Breast epithelium (tissue), 3 donors: ENCODE measurements around the gene HRH3.

ENCODE experiments used
- POLR2AphosphoS5 ChIP-seq, 3 donors: sonication (generic); formaldehyde crosslinking; IDR thresholded peaks; one replicate each; pipeline ENCODE4 v1.6.1; 2017; ENCODE audit warnings: antibody characterized with exemption in 3 of 3
- TF ChIP-seq, protein P1 (sequence below), 3 donors: fragments of 450-650 bp; IDR thresholded peaks; one replicate each; pipeline ENCODE4 v1.5.1; 2016 to 2017; ENCODE audit warnings: antibody characterized with exemption in 3 of 3, mild to moderate bottlenecking in 3 of 3, moderate library complexity in 3 of 3

DNA sequence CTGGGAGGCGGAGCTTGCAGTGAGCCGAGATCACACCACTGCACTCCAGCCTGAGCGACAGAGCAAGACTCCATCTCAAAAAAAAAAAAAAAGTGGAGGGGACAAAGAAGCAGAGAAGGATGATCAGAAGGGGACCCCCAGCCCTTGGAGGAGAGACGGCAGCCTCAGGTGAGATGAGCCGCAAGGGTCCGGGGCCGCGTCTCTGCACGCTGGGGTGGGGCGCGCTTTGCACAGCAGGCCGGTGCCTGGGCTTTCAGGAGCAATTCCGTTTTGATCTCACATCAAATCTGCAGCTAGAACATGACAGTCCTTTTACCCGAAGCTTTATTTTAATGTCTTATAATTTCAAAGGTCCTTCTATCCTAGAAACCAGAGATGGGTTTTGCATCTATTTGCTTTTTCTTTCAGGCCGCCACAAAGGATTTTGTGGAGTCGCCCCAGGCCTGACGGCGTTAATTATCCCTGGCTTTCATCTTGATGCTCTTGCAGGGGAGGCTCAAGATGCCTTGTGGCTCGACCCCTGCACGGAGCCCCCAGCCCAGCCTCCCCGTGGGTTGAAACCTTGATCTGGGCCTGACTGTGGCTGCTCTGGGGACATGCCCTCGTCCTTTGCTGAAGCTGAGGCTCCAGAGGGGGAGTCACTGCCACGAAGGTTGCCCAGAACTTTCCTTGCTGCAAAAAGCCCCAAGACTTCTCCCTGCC lies 17.3 kb downstream of the HRH3 start:
- TF ChIP-seq, protein P1, sequence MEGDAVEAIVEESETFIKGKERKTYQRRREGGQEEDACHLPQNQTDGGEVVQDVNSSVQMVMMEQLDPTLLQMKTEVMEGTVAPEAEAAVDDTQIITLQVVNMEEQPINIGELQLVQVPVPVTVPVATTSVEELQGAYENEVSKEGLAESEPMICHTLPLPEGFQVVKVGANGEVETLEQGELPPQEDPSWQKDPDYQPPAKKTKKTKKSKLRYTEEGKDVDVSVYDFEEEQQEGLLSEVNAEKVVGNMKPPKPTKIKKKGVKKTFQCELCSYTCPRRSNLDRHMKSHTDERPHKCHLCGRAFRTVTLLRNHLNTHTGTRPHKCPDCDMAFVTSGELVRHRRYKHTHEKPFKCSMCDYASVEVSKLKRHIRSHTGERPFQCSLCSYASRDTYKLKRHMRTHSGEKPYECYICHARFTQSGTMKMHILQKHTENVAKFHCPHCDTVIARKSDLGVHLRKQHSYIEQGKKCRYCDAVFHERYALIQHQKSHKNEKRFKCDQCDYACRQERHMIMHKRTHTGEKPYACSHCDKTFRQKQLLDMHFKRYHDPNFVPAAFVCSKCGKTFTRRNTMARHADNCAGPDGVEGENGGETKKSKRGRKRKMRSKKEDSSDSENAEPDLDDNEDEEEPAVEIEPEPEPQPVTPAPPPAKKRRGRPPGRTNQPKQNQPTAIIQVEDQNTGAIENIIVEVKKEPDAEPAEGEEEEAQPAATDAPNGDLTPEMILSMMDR (IDR thresholded peaks at IDR 0.05): no peak
- TF ChIP-seq POLR2AphosphoS5 (IDR thresholded peaks at IDR 0.05): no peak
